Rectal smooth muscle tissue (tissue), 1 donor: ENCODE data around the gene SNCAIP.

Experiments
- H3K27ac ChIP-seq: one replicate; pipeline ENCODE4 v1.7.0; 2013; ENCODE audit warnings: low read depth, low read length, inconsistent platforms
- H3K27me3 ChIP-seq: one replicate; pipeline ENCODE4 v1.7.0; 2013; ENCODE audit warnings: low read length; ENCODE audit not compliant: control insufficient read depth, insufficient read depth
- H3K36me3 ChIP-seq: one replicate; pipeline ENCODE4 v1.7.0; 2013; ENCODE audit warnings: low read length; ENCODE audit not compliant: control insufficient read depth, insufficient read depth
- H3K4me1 ChIP-seq: one replicate; pipeline ENCODE4 v1.7.0; 2013; ENCODE audit warnings: low read length; ENCODE audit not compliant: control insufficient read depth, insufficient read depth
- H3K4me3 ChIP-seq: one replicate; pipeline ENCODE4 v1.7.0; 2013; ENCODE audit warnings: low read length
- H3K9ac ChIP-seq: one replicate; pipeline ENCODE4 v1.7.0; 2013; ENCODE audit warnings: low read length

Gene SNCAIP

DNA sequence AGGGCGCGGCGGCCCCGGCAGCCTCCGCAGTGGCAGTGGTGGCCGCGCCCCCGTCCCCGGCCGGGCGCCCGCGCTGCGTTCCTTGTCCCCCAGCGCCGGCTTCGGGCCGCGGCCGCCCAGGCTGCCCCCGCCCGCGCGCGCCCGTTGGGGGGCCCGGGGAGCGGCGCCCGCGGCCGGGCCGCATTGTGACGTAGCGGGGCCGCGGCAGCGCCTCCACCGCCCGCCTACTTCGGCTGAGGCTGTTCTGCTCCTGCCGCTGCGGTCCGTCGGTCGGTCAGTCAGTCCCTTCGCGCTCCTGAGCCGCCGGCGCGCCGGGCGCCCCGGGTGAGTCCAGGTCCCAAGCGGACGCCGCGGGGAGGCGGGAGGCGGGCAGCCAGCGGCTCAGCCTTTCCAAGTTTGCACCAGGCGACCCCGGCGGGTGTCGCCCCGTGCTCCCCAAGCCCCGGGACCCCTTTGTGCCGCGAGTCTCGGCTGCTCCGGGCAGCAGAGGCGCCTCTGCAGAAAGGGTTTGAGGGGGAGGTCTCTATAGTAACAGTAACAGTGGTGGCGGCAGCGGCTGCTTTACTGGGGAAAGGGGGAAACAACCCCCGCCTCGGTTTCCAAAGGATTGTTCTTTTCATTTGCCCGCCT is at the start of gene SNCAIP:
TSS of gene SNCAIP (plus strand) at position 277 of the 630 bp plus-strand sequence. CDS start 78,898 bp downstream, outside the sequence.
- peaks cover 7% of the 10 kb centered on the region for H3K4me1 ChIP-seq
- H3K27me3 ChIP-seq: peaks cover 8% of the 10 kb centered on the region
- H3K27ac ChIP-seq: no peak within 1 kb of the TSS
- H3K36me3 ChIP-seq: no peaks in the 10 kb centered on the region
- H3K9ac ChIP-seq: peak within 1 kb of the TSS; percentile 1
- H3K4me3 ChIP-seq: peak within 1 kb of the TSS; percentile 67

DNA sequence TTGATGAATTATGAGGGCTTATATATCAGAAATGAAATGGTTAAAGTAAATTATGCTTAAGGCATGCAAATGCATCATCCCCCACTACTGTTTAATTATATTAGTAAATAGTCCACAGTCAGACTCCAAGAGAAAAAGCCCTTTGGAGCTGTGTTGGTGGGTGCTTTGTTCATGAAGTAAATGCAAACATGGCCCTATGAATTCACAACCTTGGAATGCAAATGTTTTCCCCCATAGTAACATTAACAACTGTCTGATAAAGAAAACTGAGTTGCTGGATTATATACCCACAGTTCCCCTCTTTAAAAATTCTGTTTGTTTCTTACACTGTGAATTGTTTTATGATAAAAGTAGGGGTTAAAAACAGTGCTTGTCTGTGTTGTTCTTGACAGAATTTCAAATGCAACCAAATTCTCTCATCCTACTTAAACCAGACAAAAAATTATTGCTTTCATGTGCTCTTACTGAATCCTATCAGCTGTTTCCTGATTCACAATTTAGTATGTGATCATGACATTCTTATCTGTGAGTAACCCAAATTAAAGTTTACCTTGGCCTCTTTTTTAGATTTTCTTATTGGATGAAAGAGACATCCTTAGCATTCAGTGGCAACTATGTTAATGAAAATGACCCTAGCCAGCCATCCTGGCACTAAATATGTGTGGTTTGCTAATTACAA is 48.5 kb upstream of the SNCAIP start:
- Histone ChIP-seq H3K27me3 (no peaks in the 10 kb centered on the region), H3K36me3 (no peaks in the 10 kb centered on the region), H3K4me1 (no peaks in the 10 kb centered on the region), H3K4me3 (no peak overlapping the region), H3K9ac (no peak overlapping the region), H3K27ac (no peak overlapping the region)

DNA sequence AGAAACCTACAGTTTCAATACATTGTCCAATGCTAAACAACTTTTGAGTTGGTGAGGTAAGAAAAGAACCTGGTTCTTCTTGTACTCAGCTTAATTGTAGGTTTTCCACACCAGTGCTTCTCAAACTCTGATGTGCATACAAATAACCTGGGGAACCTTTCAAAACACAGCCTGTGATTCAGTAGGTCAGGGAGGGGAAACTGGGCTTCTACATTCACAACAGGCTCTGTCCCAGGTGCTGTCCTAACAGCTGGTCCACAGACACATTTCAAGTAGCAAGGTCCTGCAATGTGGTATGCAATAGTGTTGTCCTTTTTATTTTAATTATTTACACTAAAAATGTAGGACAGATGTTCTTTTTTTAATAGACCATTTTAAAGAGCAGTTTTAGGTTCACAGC is 47.4 kb upstream of the SNCAIP start:
- Histone ChIP-seq H3K4me3 (no peak overlapping the region), H3K36me3 (no peaks in the 10 kb centered on the region), H3K4me1 (no peaks in the 10 kb centered on the region), H3K9ac (no peak overlapping the region), H3K27ac (no peak overlapping the region), H3K27me3 (no peaks in the 10 kb centered on the region)

DNA sequence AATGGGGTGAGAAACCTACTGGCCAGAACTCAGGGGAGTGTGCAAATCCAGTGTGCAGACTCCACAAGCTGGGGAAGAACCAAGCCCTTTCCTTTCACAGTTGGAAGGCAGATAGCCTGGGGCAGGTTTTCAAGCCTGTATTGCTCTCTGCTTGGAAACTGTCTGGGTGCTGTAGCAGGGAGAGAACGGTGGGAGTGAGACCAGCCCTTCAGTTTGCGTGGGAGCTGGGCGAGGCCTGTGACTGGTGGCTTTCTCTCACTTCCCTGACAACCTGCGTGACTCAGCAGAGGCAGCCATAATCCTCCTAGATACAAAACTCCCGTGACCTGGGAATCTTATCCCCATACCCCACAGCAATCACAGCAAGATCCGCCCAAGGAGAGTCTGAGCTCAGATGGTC is 44.9 kb upstream of the SNCAIP start:
- H3K27me3 ChIP-seq: no peaks in the 10 kb centered on the region
- H3K36me3 ChIP-seq: no peaks in the 10 kb centered on the region
- no peaks in the 10 kb centered on the region for H3K4me1 ChIP-seq
- H3K9ac ChIP-seq: no peak overlapping the region
- no peak overlapping the region for H3K4me3 ChIP-seq
- H3K27ac ChIP-seq: no peak overlapping the region

DNA sequence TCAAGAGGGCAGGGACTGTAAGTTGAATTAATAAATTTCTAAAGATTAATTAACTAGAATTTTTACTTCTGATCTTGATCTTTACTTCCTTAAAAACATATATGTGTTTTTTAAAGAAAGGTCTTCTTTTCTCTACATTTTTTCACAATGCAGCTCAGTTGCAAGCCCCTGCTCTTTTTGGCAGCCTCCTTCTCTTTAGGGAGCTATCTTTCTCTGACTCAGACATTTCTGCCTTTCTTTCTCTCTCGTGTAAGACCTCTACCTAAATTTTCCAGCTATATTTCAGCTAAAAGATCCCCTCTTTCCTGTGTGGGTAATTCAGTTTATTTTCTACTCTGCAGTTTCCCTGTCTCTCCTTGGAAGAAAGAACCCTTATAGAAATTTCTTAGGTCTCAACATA is 38.3 kb upstream of the SNCAIP start:
- no peaks in the 10 kb centered on the region for H3K27me3 ChIP-seq
- no peak overlapping the region for H3K4me3 ChIP-seq
- no peak overlapping the region for H3K9ac ChIP-seq
- H3K36me3 ChIP-seq: no peaks in the 10 kb centered on the region
- H3K27ac ChIP-seq: no peak overlapping the region
- H3K4me1 ChIP-seq: no peaks in the 10 kb centered on the region

DNA sequence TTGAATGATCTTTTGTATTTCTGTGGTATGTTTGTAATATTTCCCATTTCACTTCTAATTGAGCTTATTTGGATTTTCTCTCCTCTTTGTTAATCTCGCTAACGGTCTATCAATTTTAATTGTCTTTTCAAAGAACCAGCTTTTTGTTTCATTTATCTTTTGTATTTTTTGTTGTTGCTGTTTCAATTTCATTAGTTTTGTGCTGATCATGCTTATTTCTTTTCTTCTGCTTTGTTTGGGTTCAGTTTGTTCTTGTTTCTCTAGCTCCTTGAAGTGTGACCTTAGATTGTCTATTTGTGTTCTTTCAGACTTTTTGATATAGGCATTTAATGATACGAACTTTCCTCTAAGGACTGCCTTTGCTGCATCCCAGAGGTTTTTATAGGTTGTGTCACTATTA is 28.4 kb upstream of the SNCAIP start:
- H3K27ac ChIP-seq: no peak overlapping the region
- no peaks in the 10 kb centered on the region for H3K36me3 ChIP-seq
- no peak overlapping the region for H3K4me3 ChIP-seq
- no peak overlapping the region for H3K9ac ChIP-seq
- no peaks in the 10 kb centered on the region for H3K27me3 ChIP-seq
- no peaks in the 10 kb centered on the region for H3K4me1 ChIP-seq

DNA sequence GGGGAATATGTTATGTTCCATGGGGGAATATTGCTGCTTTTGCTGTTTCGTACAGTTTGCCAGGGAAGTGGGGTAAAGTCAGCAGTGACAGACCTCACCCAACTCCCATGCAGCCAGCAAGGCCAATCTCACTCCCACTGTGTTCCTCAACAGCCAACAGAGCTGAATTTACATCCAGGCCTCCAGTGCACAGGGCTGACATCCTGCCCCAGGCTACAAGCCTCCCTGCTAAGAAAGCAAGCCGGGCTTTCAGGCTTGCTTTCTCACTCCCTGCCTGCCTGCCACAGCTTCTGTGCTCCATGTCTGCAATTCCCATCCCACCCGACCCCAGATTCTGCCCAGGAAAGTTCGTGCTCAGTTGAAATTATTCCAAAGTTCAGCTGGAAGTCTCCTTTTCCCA is 25.5 kb upstream of the SNCAIP start:
- Histone ChIP-seq H3K36me3 (no peaks in the 10 kb centered on the region), H3K4me1 (no peaks in the 10 kb centered on the region), H3K27me3 (no peaks in the 10 kb centered on the region), H3K27ac (no peak overlapping the region), H3K9ac (no peak overlapping the region), H3K4me3 (no peak overlapping the region)

DNA sequence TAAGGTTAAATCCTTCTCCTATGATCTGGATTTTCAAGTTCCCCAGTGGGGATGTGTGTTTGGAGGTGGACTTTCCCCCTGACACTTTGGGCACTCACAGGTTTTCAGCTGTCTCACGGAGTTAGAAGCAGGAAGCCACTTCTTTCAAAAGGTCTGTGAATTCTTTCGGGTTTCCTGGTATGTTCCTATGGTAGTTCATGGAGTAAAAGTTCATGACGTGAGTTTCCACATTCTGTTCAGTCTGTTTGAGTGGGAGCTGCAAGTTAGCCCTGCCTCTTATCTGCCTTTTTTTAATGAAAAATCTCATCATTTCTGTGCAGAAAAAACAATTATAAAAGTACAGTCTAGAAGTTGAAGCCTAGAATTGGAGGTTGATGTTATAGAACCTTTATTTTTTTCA is 24.9 kb upstream of the SNCAIP start:
- Histone ChIP-seq H3K4me1 (peaks cover 3% of the 10 kb centered on the region), H3K27me3 (no peaks in the 10 kb centered on the region), H3K36me3 (no peaks in the 10 kb centered on the region), H3K27ac (no peak overlapping the region), H3K9ac (no peak overlapping the region), H3K4me3 (no peak overlapping the region)

DNA sequence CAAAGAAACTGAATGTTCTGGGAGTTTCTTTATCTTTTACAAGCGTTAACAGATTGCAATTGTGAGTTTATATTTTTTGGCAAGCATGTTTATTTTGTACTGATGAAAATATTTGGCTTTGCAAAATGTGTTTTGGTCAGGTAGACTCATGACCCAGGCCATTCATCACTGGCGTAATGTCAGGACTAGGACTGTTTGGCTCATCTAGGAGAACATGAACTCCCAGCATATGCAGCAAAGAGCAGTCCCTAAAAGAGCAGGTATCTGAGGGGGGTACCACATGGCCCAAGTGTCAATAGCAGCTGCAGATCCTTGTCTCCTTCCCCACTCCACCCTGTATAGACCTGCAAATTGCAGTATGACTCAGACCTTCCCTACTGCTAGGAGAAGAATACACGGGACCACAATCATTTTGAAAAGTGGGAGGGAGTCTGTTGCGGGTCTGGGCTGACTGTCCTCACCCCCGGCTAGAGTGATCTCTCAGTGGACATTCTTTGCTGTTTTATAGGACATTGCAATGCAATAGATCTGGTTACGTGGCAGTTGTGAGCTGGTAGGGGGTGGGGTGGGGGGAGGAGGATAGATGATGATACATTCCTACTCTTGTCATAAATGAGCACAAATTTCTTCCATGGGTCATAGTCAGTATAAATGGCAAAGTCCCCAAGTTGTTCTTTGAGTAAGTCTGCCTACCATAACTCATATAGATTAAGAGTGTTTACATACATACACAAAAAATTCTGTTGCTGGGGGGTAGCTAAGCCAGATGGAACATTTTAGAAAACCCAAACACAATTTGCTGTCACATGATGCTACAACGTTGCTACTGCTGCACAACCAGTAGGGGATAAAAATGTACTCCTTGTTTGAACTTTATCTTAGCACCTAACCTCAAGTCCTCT is 20.8 kb upstream of the SNCAIP start:
- H3K4me1 ChIP-seq: peaks cover 3% of the 10 kb centered on the region
- H3K9ac ChIP-seq: no peak overlapping the region
- H3K4me3 ChIP-seq: no peak overlapping the region
- no peaks in the 10 kb centered on the region for H3K36me3 ChIP-seq
- no peak overlapping the region for H3K27ac ChIP-seq
- H3K27me3 ChIP-seq: no peaks in the 10 kb centered on the region

DNA sequence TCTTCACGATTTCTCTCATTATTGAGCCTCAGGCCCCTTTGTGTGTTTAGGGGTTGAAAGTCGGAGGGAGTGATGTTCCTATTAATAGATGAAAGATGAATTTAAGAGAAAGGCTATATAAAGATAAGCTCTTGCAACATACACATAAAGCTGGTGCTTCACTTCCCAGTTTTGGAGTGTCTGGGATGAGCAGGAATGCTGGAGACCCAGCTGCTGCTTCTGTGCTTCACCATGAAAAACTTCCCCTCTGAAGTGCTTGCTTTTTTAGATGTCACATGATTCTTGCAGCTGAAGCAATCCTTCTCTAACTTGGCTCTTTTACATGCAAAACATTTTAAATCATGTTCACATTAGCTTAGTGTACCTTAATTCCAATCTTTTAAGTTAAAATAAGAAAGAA is 19.7 kb upstream of the SNCAIP start:
- Histone ChIP-seq H3K27me3 (no peaks in the 10 kb centered on the region), H3K9ac (no peak overlapping the region), H3K4me3 (no peak overlapping the region), H3K36me3 (no peaks in the 10 kb centered on the region), H3K27ac (no peak overlapping the region), H3K4me1 (peaks cover 3% of the 10 kb centered on the region)

DNA sequence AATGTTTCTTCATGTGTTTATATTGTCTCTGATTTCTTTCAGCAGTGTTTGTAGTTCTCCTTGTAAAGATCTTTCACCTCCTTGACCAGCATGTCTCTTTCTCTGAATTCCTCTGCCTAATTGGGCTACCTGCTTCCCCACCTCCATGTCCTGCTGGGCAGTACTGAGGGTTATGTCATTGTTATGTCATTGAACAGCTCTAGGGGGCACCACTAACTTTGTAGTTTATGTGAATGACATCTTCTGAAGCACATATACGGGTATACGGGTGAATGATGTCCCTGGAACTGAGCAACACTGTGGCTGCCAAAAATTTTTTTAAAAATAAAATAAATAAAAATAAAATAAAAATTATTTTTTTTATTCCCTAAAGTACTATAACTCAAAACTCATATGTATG is 16.9 kb upstream of the SNCAIP start:
- no peak overlapping the region for H3K9ac ChIP-seq
- H3K27me3 ChIP-seq: no peaks in the 10 kb centered on the region
- peaks cover 3% of the 10 kb centered on the region for H3K4me1 ChIP-seq
- no peak overlapping the region for H3K4me3 ChIP-seq
- no peaks in the 10 kb centered on the region for H3K36me3 ChIP-seq
- no peak overlapping the region for H3K27ac ChIP-seq

DNA sequence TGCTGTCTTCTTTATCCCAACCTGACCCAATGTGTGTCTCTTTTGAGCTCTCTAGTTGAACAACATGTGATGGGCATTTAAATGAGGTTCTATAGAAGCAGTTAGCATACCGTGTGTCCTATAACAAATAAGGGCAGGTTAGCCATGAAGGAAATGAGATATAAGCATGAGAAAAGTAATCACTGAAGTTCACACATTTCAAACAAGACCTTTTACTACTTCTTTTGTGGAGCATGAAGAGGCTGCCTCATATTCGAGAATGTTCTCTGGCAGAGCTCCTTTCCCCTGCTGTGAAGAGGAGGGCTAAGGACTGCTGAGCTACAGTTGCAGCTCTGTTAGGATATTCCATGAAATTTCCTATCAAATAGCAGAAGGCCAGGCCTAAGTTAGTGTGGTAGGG is 15.2 kb upstream of the SNCAIP start:
- Histone ChIP-seq H3K4me1 (peaks cover 3% of the 10 kb centered on the region), H3K4me3 (no peak overlapping the region), H3K9ac (no peak overlapping the region), H3K27me3 (no peaks in the 10 kb centered on the region), H3K27ac (no peak overlapping the region), H3K36me3 (no peaks in the 10 kb centered on the region)
